Activated CD4-positive, alpha-beta T cell treated with anti-CD3 and anti-CD28 coated beads, Interleukin-2, Interleukin-6, amounts not matched to agents 100 ng/mL and 50 ng/mL, durations not matched to agents 16 hours and 8 hours (primary cell): ENCODE results near the gene ANKS1B.
A peak's percentile ranks its signal among the peaks of the same experiment; 100 is the strongest.

ENCODE experiments used
- DNase-seq: peaks from one replicate; pipeline ENCODE4 v3.0.0-alpha.2; 2020

ANKS1B gene

GRCh38 chr12:99110868-99111267, 873.9 kb downstream of the ANKS1B start:
- DNase-seq: no peak

DNA sequence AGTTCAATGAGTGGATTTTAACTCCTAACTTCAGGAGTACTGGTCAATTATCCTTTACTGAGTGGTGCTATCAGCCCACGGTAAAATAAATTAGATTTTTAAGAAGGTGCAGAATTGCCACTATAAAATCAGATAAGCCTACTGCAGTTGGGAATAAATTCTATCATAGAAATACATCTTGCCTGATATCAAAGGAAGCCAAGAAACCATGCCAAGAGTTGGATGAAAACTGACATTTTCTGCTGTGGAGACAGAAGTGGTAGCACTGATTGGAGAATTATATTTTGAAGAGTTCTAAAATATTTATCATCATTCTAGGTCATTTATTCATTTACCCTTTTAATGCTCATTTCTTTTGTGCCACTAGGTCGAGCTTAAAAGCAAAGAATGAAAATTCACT, 874.5 kb downstream of the ANKS1B start:
- no peak for DNase-seq

DNA sequence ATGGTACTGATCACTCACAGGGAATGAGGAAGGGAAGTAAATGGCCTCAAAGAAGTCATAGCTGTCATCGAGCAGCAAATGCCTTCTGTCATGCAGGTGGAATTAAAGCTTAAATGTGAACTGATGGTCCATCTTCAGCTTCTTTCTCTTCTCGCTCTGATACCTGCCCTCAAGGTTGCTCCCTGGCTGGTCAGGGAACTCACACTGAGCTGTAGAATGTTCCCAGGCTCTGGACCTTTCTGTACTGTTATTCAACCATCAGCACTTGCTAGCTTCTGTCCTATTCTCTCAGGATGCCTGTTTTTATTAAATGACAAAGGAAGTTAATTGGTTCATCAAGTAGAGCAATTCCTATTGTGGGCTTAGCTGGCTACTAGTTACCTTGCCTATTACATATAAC, 875.8 kb downstream of the ANKS1B start:
- no peak for DNase-seq

DNA sequence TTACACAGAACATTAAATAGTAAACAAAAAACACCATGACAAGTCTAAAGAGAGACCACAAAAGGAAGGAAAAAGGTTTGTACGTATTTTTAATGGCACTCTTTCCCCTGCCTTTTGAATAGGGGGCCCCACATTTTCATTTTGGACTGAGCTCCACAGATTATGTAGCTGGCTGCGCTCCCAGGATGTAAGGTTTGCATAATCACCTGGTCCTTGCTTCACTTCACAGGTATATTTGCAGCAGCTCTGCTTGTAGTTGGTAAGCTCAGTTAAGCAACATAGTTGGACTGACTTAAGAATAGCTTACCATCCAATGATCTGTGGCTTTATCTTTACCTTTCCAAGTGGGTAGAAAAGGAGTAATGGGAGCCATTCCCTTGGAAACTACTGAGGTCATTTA, 885.0 kb downstream of the ANKS1B start:
- no peak for DNase-seq

- no peak for DNase-seq
These were observed 887.6 kb downstream of the ANKS1B start for GRCh38 chr12:99097171-99097570.

GRCh38 chr12:99093166-99093565, 891.6 kb downstream of the ANKS1B start:
- DNase-seq: no peak

DNA sequence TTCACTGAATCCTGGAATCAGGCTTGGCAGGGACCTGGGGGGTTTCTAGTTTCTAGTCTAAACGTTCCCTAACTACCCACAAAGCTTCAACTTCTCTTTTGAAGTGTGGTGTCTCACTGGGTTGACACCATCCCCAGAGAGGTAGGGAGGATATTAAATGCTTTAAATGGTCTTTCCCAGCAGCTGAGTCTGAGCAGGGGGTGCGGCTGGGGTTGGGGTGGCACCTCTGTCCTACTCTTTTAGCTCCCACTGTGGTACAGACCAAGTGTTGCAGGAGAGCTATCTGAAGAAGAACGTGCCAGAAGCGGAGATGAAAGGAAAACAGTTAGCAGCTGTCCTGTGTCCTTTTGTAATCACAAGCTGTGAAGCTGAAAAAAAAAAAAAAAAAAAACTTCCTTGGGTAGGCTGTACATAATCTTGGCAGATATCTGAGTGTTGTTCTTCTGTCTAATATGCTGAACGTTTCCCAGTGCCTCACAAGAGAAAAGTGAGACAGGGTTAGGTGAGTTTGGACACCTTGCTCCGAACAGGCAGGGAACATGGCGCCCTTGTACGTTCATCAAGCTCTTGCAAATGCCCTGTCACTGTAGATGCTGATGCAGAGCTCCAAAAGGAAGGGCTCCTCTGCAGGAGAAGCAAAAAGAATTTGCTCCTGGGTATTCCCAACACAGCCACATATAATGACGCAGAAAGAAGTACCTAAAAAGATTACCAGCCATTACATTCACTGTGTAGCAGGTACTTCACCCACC, 892.5 kb downstream of the ANKS1B start:
- no peak for DNase-seq

GRCh38 chr12:99087278-99087677, 897.5 kb downstream of the ANKS1B start:
- peak; percentile 12 for DNase-seq

DNA sequence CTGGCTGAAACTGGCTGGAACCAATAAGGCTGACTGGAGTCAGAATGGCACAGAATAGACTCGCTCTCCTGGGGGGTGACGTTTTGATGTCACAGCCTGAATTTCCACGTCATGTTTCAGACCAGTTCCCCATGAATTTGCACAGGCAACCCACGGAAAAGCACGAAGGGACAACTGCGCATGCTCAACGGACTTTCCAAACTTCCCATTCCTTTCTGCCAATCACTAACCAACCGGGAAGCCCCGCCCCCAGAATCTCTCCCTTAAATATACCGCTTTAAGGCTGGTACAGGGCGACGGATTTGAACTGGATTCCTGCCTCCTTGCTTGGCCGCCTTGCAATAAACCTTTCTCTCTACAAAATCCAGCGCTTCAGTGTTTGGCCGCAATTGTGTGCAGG, 904.9 kb downstream of the ANKS1B start:
- DNase-seq: no peak

- no peak for DNase-seq
These were observed 915.6 kb downstream of the ANKS1B start for GRCh38 chr12:99068993-99069747.

DNA sequence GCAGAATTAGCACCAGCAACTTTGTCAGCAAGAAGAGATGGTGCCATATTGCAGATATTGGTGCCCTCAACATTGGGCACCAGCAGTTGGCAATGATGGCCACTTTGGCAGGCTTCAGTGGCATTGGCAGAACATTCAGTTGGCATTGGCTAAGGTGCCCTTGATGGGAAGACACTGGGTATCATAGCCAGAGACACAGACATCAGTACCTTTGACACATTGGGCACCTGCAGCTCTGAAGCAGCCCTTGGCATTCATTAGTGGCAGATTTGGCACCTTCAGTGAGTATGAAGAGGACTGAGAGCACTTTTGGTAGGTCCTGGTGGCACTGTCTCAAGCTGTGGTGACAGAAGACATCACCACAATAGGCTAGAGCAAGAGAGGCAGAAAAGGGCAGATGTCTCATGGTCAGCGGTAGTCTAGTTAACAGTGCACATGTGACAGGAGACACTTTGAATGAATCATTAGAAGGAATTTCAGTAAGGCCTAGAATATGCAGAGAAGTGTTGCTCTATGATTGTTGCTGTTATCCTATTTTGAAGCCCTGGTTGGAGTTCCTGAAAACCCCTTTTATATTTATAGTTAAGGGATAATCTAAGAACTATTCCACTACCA, 917.5 kb downstream of the ANKS1B start:
- no peak for DNase-seq

DNA sequence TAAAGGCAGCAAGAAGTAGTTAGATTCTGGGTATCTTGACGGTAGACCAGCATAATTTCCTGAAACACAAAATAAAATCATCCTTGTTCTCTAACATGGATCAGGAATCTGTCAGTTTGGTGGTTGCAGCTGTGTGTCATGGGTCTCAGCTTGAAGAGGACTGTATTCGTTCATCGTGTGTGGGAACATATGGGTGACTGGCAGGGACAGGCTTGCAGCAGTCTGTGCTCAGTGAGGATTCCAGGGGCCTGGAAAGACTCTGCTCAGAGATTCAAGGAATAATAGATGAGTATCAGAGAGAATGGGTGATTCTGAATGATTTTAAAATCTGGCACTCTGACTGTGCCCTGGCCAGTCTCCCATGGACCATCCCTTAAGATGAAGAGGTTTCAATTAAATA, 918.0 kb downstream of the ANKS1B start:
- DNase-seq: no peak

DNA sequence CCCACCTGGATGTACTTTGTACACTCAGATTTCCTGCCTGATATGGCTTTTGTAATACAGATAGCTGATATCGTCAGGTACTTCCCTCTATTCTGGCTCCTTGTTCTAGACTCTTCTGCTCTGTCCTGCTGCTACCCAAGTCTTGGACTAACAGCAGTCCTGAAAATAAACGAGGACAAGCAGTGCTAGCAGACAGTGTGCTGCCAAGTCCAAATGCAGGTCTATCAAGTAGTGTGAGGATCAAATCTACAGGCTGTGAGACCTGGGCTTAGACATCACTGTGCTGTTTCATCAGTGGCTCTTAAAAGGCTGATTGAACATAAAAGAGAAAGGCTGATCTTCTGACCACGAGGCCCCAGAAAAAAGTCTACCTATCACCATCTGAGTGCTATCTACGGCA, 921.6 kb downstream of the ANKS1B start:
- no peak for DNase-seq

DNA sequence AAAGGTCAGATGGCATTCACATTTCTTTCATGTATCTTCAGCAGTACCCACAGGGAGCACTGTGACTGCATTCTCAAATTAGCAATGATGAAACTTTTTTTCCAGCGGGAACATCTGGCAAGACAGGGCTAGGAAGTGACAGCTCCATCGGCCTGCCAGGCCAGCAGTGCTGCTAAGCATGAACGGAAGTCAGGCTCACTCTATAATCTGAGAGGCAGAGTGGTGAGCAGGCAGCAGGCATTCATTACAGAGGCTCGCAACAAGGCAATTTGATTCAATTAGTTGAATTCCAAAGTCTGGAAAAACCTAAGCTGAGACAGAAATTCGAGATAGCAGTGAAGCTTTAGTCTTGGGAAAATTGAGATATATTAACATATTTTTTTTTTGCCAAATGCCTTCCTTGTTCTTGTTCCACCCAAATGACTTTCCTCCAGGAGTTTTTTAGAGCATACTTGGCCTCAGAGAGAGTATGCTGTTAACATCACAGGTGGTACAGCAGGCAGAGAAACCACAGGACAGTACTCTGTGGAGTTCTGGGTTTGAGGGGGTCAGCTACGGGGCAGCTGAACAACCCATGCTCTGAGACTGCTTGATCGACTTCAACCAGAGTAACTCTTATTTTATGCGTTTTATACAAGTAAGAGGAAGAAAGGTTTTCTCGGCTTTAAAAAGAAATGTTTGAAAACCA, 924.8 kb downstream of the ANKS1B start:
- DNase-seq: no peak

- DNase-seq: no peak
These were observed 927.1 kb downstream of the ANKS1B start for GRCh38 chr12:99057670-99058069.

GRCh38 chr12:99056186-99056585, 928.5 kb downstream of the ANKS1B start:
- DNase-seq: no peak

DNA sequence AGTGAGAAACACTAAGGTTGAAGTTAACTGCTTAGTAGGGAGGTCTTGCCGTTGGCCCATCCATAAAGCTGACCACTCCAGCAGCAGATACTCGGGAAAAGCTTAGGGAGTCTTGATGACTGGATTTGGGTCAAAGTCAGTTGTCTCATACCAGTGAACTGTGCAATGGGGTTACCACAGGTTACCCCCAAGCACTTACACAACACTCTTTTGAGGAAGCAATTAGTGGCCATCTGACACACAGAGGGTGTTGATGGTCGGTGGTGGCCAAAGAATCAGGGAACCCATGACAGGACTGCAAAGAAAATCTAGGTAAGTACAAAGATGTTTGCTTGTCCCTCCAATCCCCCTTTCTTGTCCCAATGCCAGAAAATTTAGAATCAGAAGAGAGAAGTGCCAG, 929.4 kb downstream of the ANKS1B start:
- DNase-seq: no peak

GRCh38 chr12:99054601-99055128, 930.1 kb downstream of the ANKS1B start:
- DNase-seq: no peak

DNA sequence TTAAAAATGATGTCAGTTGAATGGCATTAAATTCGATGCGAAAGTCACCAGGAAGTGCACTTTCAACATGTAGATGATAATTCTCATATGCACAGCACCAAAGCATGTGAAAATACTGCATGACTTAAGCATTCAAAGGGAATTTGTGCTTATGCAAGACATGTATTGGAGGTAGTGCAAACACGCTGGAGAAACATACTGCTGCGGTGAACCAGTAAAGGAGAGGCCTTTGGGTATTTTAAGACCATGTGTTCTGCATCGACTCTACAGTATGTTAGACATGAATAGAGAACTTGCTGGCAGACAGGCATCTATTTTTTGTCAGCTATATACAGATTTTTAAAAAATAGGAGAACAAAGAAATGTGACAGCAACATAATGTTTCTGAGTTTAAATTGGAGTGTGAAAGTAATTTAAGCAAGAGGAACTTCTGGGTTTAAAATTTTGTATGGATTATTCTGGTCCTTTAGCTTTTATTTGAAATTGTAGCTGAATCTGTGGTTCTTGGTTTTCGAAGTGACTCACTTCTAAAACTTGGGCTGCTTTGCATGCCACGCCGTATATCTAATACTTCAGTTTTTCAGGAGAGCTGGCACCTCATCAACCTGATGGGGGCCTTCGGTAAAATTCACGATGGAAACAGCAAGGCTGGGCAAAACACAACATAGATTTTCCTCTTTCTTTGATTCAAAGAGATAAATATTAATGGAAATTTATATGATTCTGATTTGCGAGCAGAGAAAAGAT, 930.9 kb downstream of the ANKS1B start:
- no peak for DNase-seq

GRCh38 chr12:99049774-99050173, 935.0 kb downstream of the ANKS1B start:
- DNase-seq: no peak

GRCh38 chr12:99045158-99045557, 939.6 kb downstream of the ANKS1B start:
- no peak for DNase-seq

- DNase-seq: peak; percentile 64
These were observed 941.3 kb downstream of the ANKS1B start for GRCh38 chr12:99043319-99043914.
